ENCODE data around the gene C16orf54. TPM values are rescaled to one million over a fixed set of nuclear protein-coding genes. Genes with fewer than 3 reads are reported as not detected.
"Not testable (repeated sequence)": the region's sequence is repeated elsewhere in the genome, so short reads cannot be mapped to it uniquely, and the experiment has no call there.

The C16orf54 gene
- polyA plus RNA-seq, 1 donor = 1.5 TPM

- not testable (repeated sequence) for H3K36me3 ChIP-seq (ENCODE audit: control insufficient read depth, insufficient read depth, low read length); H3K4me1 ChIP-seq (ENCODE audit: control insufficient read depth, insufficient read depth, low read length); DNase-seq; H3K27ac ChIP-seq (ENCODE audit: low read length); H3K27me3 ChIP-seq (ENCODE audit: control insufficient read depth, insufficient read depth, low read length); H3K9me3 ChIP-seq (ENCODE audit: control insufficient read depth, low read depth, low read length); H3K4me3 ChIP-seq (ENCODE audit: low read length)
- 42% methylated on average over 2 of the region's 6 CpGs for WGBS (ENCODE audit: insufficient coverage, low lambda C conversion rate)
Observed at GRCh38 chr16:29709657-29710056, 36.1 kb downstream of the C16orf54 start.

GRCh38 chr16:29708917-29709600, 36.7 kb downstream of the C16orf54 start:
- H3K36me3 ChIP-seq (ENCODE audit: control insufficient read depth, insufficient read depth, low read length) = no peaks in the 10 kb centered on the region
- no peak overlapping the region for H3K4me3 ChIP-seq (ENCODE audit: low read length)
- WGBS (ENCODE audit: insufficient coverage, low lambda C conversion rate) = 70% methylated on average over 3 of the region's 16 CpGs
- no peaks in the 10 kb centered on the region for H3K9me3 ChIP-seq (ENCODE audit: control insufficient read depth, low read depth, low read length)
- no peak overlapping the region for H3K27ac ChIP-seq (ENCODE audit: low read length)
- no peaks in the 10 kb centered on the region for H3K27me3 ChIP-seq (ENCODE audit: control insufficient read depth, insufficient read depth, low read length)
- H3K4me1 ChIP-seq (ENCODE audit: control insufficient read depth, insufficient read depth, low read length) = no peaks in the 10 kb centered on the region
- DNase-seq = no peak

- not testable (repeated sequence) for H3K9me3 ChIP-seq (ENCODE audit: control insufficient read depth, low read depth, low read length); DNase-seq
- WGBS (ENCODE audit: insufficient coverage, low lambda C conversion rate) = no CpG with 5 or more reads among the region's 1 CpG
Observed at GRCh38 chr16:29707160-29707559, 38.6 kb downstream of the C16orf54 start.

GRCh38 chr16:29705030-29705429, 40.8 kb downstream of the C16orf54 start:
- DNase-seq = no peak
- H3K36me3 ChIP-seq (ENCODE audit: control insufficient read depth, insufficient read depth, low read length) = no peaks in the 10 kb centered on the region
- no peaks in the 10 kb centered on the region for H3K9me3 ChIP-seq (ENCODE audit: control insufficient read depth, low read depth, low read length)
- H3K27me3 ChIP-seq (ENCODE audit: control insufficient read depth, insufficient read depth, low read length) = no peaks in the 10 kb centered on the region
- no peaks in the 10 kb centered on the region for H3K4me1 ChIP-seq (ENCODE audit: control insufficient read depth, insufficient read depth, low read length)
- no peak overlapping the region for H3K4me3 ChIP-seq (ENCODE audit: low read length)
- H3K27ac ChIP-seq (ENCODE audit: low read length) = no peak overlapping the region
- 100% methylated on average over 1 of the region's 2 CpGs for WGBS (ENCODE audit: insufficient coverage, low lambda C conversion rate)

More at GRCh38 chr16:29707160-29707559, 38.6 kb downstream of the C16orf54 start:
- not testable (repeated sequence) for H3K36me3 ChIP-seq (ENCODE audit: control insufficient read depth, insufficient read depth, low read length); H3K27ac ChIP-seq (ENCODE audit: low read length); H3K4me1 ChIP-seq (ENCODE audit: control insufficient read depth, insufficient read depth, low read length); H3K27me3 ChIP-seq (ENCODE audit: control insufficient read depth, insufficient read depth, low read length); H3K4me3 ChIP-seq (ENCODE audit: low read length)

- Histone ChIP-seq H3K4me1 (ENCODE audit: control insufficient read depth, insufficient read depth, low read length) (no peaks in the 10 kb centered on the region), H3K27ac (ENCODE audit: low read length) (no peak overlapping the region), H3K4me3 (ENCODE audit: low read length) (no peak overlapping the region), H3K9me3 (ENCODE audit: control insufficient read depth, low read depth, low read length) (peaks cover 4% of the 10 kb centered on the region), H3K36me3 (ENCODE audit: control insufficient read depth, insufficient read depth, low read length) (peaks cover 3% of the 10 kb centered on the region), H3K27me3 (ENCODE audit: control insufficient read depth, insufficient read depth, low read length) (no peaks in the 10 kb centered on the region)
- 78% methylated on average over 4 of the region's 13 CpGs for WGBS (ENCODE audit: insufficient coverage, low lambda C conversion rate)
- DNase-seq = no peak
Observed at GRCh38 chr16:29702269-29702668, 43.5 kb downstream of the C16orf54 start.

GRCh38 chr16:29701214-29701555, 44.6 kb downstream of the C16orf54 start:
- DNase-seq = no peak
- no peak overlapping the region for H3K27ac ChIP-seq (ENCODE audit: low read length)
- no peaks in the 10 kb centered on the region for H3K27me3 ChIP-seq (ENCODE audit: control insufficient read depth, insufficient read depth, low read length)
- WGBS (ENCODE audit: insufficient coverage, low lambda C conversion rate) = no CpG with 5 or more reads among the region's 5 CpGs
- peaks cover 4% of the 10 kb centered on the region for H3K9me3 ChIP-seq (ENCODE audit: control insufficient read depth, low read depth, low read length)
- H3K36me3 ChIP-seq (ENCODE audit: control insufficient read depth, insufficient read depth, low read length) = peaks cover 10% of the 10 kb centered on the region
- no peaks in the 10 kb centered on the region for H3K4me1 ChIP-seq (ENCODE audit: control insufficient read depth, insufficient read depth, low read length)
- H3K4me3 ChIP-seq (ENCODE audit: low read length) = no peak overlapping the region

GRCh38 chr16:29700253-29700987, 45.4 kb downstream of the C16orf54 start:
- Histone ChIP-seq H3K9me3 (ENCODE audit: control insufficient read depth, low read depth, low read length) (peaks cover 4% of the 10 kb centered on the region), H3K4me1 (ENCODE audit: control insufficient read depth, insufficient read depth, low read length) (no peaks in the 10 kb centered on the region), H3K27ac (ENCODE audit: low read length) (no peak overlapping the region), H3K36me3 (ENCODE audit: control insufficient read depth, insufficient read depth, low read length) (peaks cover 14% of the 10 kb centered on the region), H3K4me3 (ENCODE audit: low read length) (no peak overlapping the region), H3K27me3 (ENCODE audit: control insufficient read depth, insufficient read depth, low read length) (no peaks in the 10 kb centered on the region)
- peak; percentile 75 to 78 for DNase-seq
- WGBS (ENCODE audit: insufficient coverage, low lambda C conversion rate) = 60% methylated on average over 1 of the region's 14 CpGs

- peaks cover 4% of the 10 kb centered on the region for H3K9me3 ChIP-seq (ENCODE audit: control insufficient read depth, low read depth, low read length)
- no peak for DNase-seq
- no peak overlapping the region for H3K27ac ChIP-seq (ENCODE audit: low read length)
- no peak overlapping the region for H3K4me3 ChIP-seq (ENCODE audit: low read length)
- no peaks in the 10 kb centered on the region for H3K4me1 ChIP-seq (ENCODE audit: control insufficient read depth, insufficient read depth, low read length)
- WGBS (ENCODE audit: insufficient coverage, low lambda C conversion rate) = 40% methylated on average over 2 of the region's 11 CpGs
- H3K27me3 ChIP-seq (ENCODE audit: control insufficient read depth, insufficient read depth, low read length) = no peaks in the 10 kb centered on the region
- H3K36me3 ChIP-seq (ENCODE audit: control insufficient read depth, insufficient read depth, low read length) = peaks cover 14% of the 10 kb centered on the region
Observed at GRCh38 chr16:29699324-29700219, 46.2 kb downstream of the C16orf54 start.

GRCh38 chr16:29698484-29699323, 47.1 kb downstream of the C16orf54 start:
- no peak overlapping the region for H3K4me3 ChIP-seq (ENCODE audit: low read length)
- no peaks in the 10 kb centered on the region for H3K4me1 ChIP-seq (ENCODE audit: control insufficient read depth, insufficient read depth, low read length)
- no peak overlapping the region for H3K27ac ChIP-seq (ENCODE audit: low read length)
- WGBS (ENCODE audit: insufficient coverage, low lambda C conversion rate) = 87% methylated on average over 3 of the region's 17 CpGs
- DNase-seq = no peak
- H3K36me3 ChIP-seq (ENCODE audit: control insufficient read depth, insufficient read depth, low read length) = peaks cover 14% of the 10 kb centered on the region
- H3K27me3 ChIP-seq (ENCODE audit: control insufficient read depth, insufficient read depth, low read length) = no peaks in the 10 kb centered on the region
- peaks cover 4% of the 10 kb centered on the region for H3K9me3 ChIP-seq (ENCODE audit: control insufficient read depth, low read depth, low read length)

- Histone ChIP-seq H3K27me3 (ENCODE audit: control insufficient read depth, insufficient read depth, low read length) (no peaks in the 10 kb centered on the region), H3K36me3 (ENCODE audit: control insufficient read depth, insufficient read depth, low read length) (peaks cover 14% of the 10 kb centered on the region), H3K4me1 (ENCODE audit: control insufficient read depth, insufficient read depth, low read length) (no peaks in the 10 kb centered on the region), H3K4me3 (ENCODE audit: low read length) (no peak overlapping the region), H3K9me3 (ENCODE audit: control insufficient read depth, low read depth, low read length) (peaks cover 4% of the 10 kb centered on the region), H3K27ac (ENCODE audit: low read length) (no peak overlapping the region)
- WGBS (ENCODE audit: insufficient coverage, low lambda C conversion rate) = 100% methylated on average over 1 of the region's 2 CpGs
- DNase-seq = no peak
Observed at GRCh38 chr16:29698042-29698441, 47.7 kb downstream of the C16orf54 start.
